ENCODE results near the gene MMAA.

The MMAA gene

GRCh38 chr4:145670422-145670821, 51.2 kb downstream of the MMAA start:
- no peak overlapping the region for H3K18ac ChIP-seq (ENCODE audit: low read length)
- H3K4me3 ChIP-seq (ENCODE audit: low read length in 2 of 2): no peak overlapping the region
- H3K23ac ChIP-seq (ENCODE audit: low read depth, low read length, poor library complexity): no peak overlapping the region
- H2BK12ac ChIP-seq (ENCODE audit: low read length): no peak overlapping the region
- no peaks in the 10 kb centered on the region for H3K36me3 ChIP-seq (replicated peaks in 1 of 2; ENCODE audit: control insufficient read depth in 2 of 2, insufficient read depth in 2 of 2, low read length in 2 of 2)
- H3K27ac ChIP-seq (replicated peaks; ENCODE audit: low read length): no peak overlapping the region
- no peaks in the 10 kb centered on the region for H3K27me3 ChIP-seq (ENCODE audit: control insufficient read depth in 3 of 3, insufficient read depth in 3 of 3, low read depth in 1 of 3, low read length in 3 of 3)
- H3K9ac ChIP-seq (ENCODE audit: low read depth, low read length, poor library complexity): no peak overlapping the region
- H2BK15ac ChIP-seq (ENCODE audit: low read length): no peak overlapping the region
- DNase-seq (ENCODE audit: low spot score): no peak
- no peak overlapping the region for H3K4me2 ChIP-seq (ENCODE audit: insufficient read depth, low read length, poor library complexity, severe bottlenecking)
- H4K8ac ChIP-seq (ENCODE audit: low read depth, low read length): no peak overlapping the region
- no peaks in the 10 kb centered on the region for H3K79me1 ChIP-seq (ENCODE audit: low read depth, low read length)
- H4K91ac ChIP-seq (ENCODE audit: low read depth, low read length, poor library complexity): no peak overlapping the region
- H2AK5ac ChIP-seq (ENCODE audit: low read depth, low read length): no peak overlapping the region
- no peak overlapping the region for H2BK120ac ChIP-seq (ENCODE audit: low read depth, low read length)
- H3K4ac ChIP-seq (ENCODE audit: low read length): no peak overlapping the region
- peaks cover 0 to 3% of the 10 kb centered on the region in 2 donors for H3K9me3 ChIP-seq (replicated peaks in 1 of 2; ENCODE audit: control insufficient read depth in 2 of 2, insufficient read depth in 1 of 2, low read depth in 1 of 2, low read length in 2 of 2)
- H2BK5ac ChIP-seq (ENCODE audit: low read length): no peak overlapping the region
- H2AFZ ChIP-seq (ENCODE audit: low read length): no peak overlapping the region
- peaks cover 1 to 4% of the 10 kb centered on the region in 2 donors for H3K4me1 ChIP-seq (ENCODE audit: control insufficient read depth in 2 of 2, insufficient read depth in 1 of 2, low read depth in 1 of 2, low read length in 2 of 2)
- no peak overlapping the region for H3K14ac ChIP-seq (ENCODE audit: low read length)

- H3K27ac ChIP-seq (replicated peaks; ENCODE audit: low read length): peak overlapping the region; percentile 22
- no peak for DNase-seq (ENCODE audit: low spot score)
- no peak overlapping the region for H4K8ac ChIP-seq (ENCODE audit: low read depth, low read length)
- no peak overlapping the region for H2BK120ac ChIP-seq (ENCODE audit: low read depth, low read length)
- H2BK12ac ChIP-seq (ENCODE audit: low read length): no peak overlapping the region
- no peak overlapping the region for H3K18ac ChIP-seq (ENCODE audit: low read length)
- no peak overlapping the region for H4K91ac ChIP-seq (ENCODE audit: low read depth, low read length, poor library complexity)
- no peak overlapping the region for H2AK5ac ChIP-seq (ENCODE audit: low read depth, low read length)
- H3K23ac ChIP-seq (ENCODE audit: low read depth, low read length, poor library complexity): no peak overlapping the region
- no peak overlapping the region for H2BK5ac ChIP-seq (ENCODE audit: low read length)
- H3K4ac ChIP-seq (ENCODE audit: low read length): no peak overlapping the region
- WGBS, 2 donors (ENCODE audit: extremely low coverage in 2 of 2, insufficient read length in 2 of 2, insufficient replicate concordance in 1 of 2): no CpG with 5 or more reads among the region's 1 CpG
- H3K4me2 ChIP-seq (ENCODE audit: insufficient read depth, low read length, poor library complexity, severe bottlenecking): no peak overlapping the region
- H3K4me1 ChIP-seq (ENCODE audit: control insufficient read depth in 2 of 2, insufficient read depth in 1 of 2, low read depth in 1 of 2, low read length in 2 of 2): peaks cover 6% of the 10 kb centered on the region in 2 donors
- no peaks in the 10 kb centered on the region for H3K27me3 ChIP-seq (ENCODE audit: control insufficient read depth in 3 of 3, insufficient read depth in 3 of 3, low read depth in 1 of 3, low read length in 3 of 3)
- peaks cover 0 to 6% of the 10 kb centered on the region in 2 donors for H3K9me3 ChIP-seq (replicated peaks in 1 of 2; ENCODE audit: control insufficient read depth in 2 of 2, insufficient read depth in 1 of 2, low read depth in 1 of 2, low read length in 2 of 2)
- H2BK15ac ChIP-seq (ENCODE audit: low read length): no peak overlapping the region
- H3K14ac ChIP-seq (ENCODE audit: low read length): no peak overlapping the region
- H3K79me1 ChIP-seq (ENCODE audit: low read depth, low read length): no peaks in the 10 kb centered on the region
- H3K36me3 ChIP-seq (replicated peaks in 1 of 2; ENCODE audit: control insufficient read depth in 2 of 2, insufficient read depth in 2 of 2, low read length in 2 of 2): no peaks in the 10 kb centered on the region
- no peak overlapping the region for H3K4me3 ChIP-seq (ENCODE audit: low read length in 2 of 2)
- peak overlapping the region; percentile 25 for H2AFZ ChIP-seq (ENCODE audit: low read length)
- H3K9ac ChIP-seq (ENCODE audit: low read depth, low read length, poor library complexity): no peak overlapping the region
These were observed 60.3 kb downstream of the MMAA start for GRCh38 chr4:145679520-145679919.

GRCh38 chr4:145679991-145680455, 60.8 kb downstream of the MMAA start, which contains the start of gene C4orf51:
Gene C4orf51, plus strand, starts transcription at chr4:145680146. Its CDS starts 58 bp downstream, at chr4:145680204.
- no peak within 1 kb of the TSS for H3K4ac ChIP-seq (ENCODE audit: low read length)
- H3K9me3 ChIP-seq (replicated peaks in 1 of 2; ENCODE audit: control insufficient read depth in 2 of 2, insufficient read depth in 1 of 2, low read depth in 1 of 2, low read length in 2 of 2): peaks cover 0 to 6% of the 10 kb centered on the region in 2 donors
- H3K4me2 ChIP-seq (ENCODE audit: insufficient read depth, low read length, poor library complexity, severe bottlenecking): no peak within 1 kb of the TSS
- H2AFZ ChIP-seq (ENCODE audit: low read length): peak within 1 kb of the TSS; percentile 70
- no peak for DNase-seq (ENCODE audit: low spot score)
- no peak within 1 kb of the TSS for H2BK12ac ChIP-seq (ENCODE audit: low read length)
- H3K27ac ChIP-seq (replicated peaks; ENCODE audit: low read length): peak within 1 kb of the TSS; percentile 22
- H2BK5ac ChIP-seq (ENCODE audit: low read length): no peak within 1 kb of the TSS
- H3K79me1 ChIP-seq (ENCODE audit: low read depth, low read length): no peaks in the 10 kb centered on the region
- no peaks in the 10 kb centered on the region for H3K36me3 ChIP-seq (replicated peaks in 1 of 2; ENCODE audit: control insufficient read depth in 2 of 2, insufficient read depth in 2 of 2, low read length in 2 of 2)
- H3K23ac ChIP-seq (ENCODE audit: low read depth, low read length, poor library complexity): no peak within 1 kb of the TSS
- H3K4me3 ChIP-seq (ENCODE audit: low read length in 2 of 2): peak within 1 kb of the TSS in 1 of 2 donors; percentile 26
- peaks cover 6% of the 10 kb centered on the region in 2 donors for H3K4me1 ChIP-seq (ENCODE audit: control insufficient read depth in 2 of 2, insufficient read depth in 1 of 2, low read depth in 1 of 2, low read length in 2 of 2)
- no peak within 1 kb of the TSS for H4K8ac ChIP-seq (ENCODE audit: low read depth, low read length)
- no peak within 1 kb of the TSS for H3K9ac ChIP-seq (ENCODE audit: low read depth, low read length, poor library complexity)
- no peak within 1 kb of the TSS for H4K91ac ChIP-seq (ENCODE audit: low read depth, low read length, poor library complexity)
- no peak within 1 kb of the TSS for H2BK15ac ChIP-seq (ENCODE audit: low read length)
- WGBS, 2 donors (ENCODE audit: extremely low coverage in 2 of 2, insufficient read length in 2 of 2, insufficient replicate concordance in 1 of 2): no CpG with 5 or more reads among the region's 6 CpGs
- H2BK120ac ChIP-seq (ENCODE audit: low read depth, low read length): no peak within 1 kb of the TSS
- H3K27me3 ChIP-seq (ENCODE audit: control insufficient read depth in 3 of 3, insufficient read depth in 3 of 3, low read depth in 1 of 3, low read length in 3 of 3): no peaks in the 10 kb centered on the region
- H3K14ac ChIP-seq (ENCODE audit: low read length): no peak within 1 kb of the TSS
- no peak within 1 kb of the TSS for H2AK5ac ChIP-seq (ENCODE audit: low read depth, low read length)
- no peak within 1 kb of the TSS for H3K18ac ChIP-seq (ENCODE audit: low read length)

- Histone ChIP-seq H2BK5ac (ENCODE audit: low read length) (no peak overlapping the region), H3K4me1 (ENCODE audit: control insufficient read depth in 2 of 2, insufficient read depth in 1 of 2, low read depth in 1 of 2, low read length in 2 of 2) (peaks cover 6% of the 10 kb centered on the region in 2 donors), H4K91ac (ENCODE audit: low read depth, low read length, poor library complexity) (no peak overlapping the region), H3K4me3 (ENCODE audit: low read length in 2 of 2) (no peak overlapping the region), H3K79me1 (ENCODE audit: low read depth, low read length) (no peaks in the 10 kb centered on the region), H4K8ac (ENCODE audit: low read depth, low read length) (no peak overlapping the region), H2AK5ac (ENCODE audit: low read depth, low read length) (no peak overlapping the region), H3K4ac (ENCODE audit: low read length) (no peak overlapping the region), H3K36me3 (replicated peaks in 1 of 2; ENCODE audit: control insufficient read depth in 2 of 2, insufficient read depth in 2 of 2, low read length in 2 of 2) (no peaks in the 10 kb centered on the region), H3K18ac (ENCODE audit: low read length) (no peak overlapping the region), H3K14ac (ENCODE audit: low read length) (no peak overlapping the region), H2BK120ac (ENCODE audit: low read depth, low read length) (no peak overlapping the region), H3K9me3 (replicated peaks in 1 of 2; ENCODE audit: control insufficient read depth in 2 of 2, insufficient read depth in 1 of 2, low read depth in 1 of 2, low read length in 2 of 2) (peaks cover 0 to 11% of the 10 kb centered on the region in 2 donors), H3K27me3 (ENCODE audit: control insufficient read depth in 3 of 3, insufficient read depth in 3 of 3, low read depth in 1 of 3, low read length in 3 of 3) (no peaks in the 10 kb centered on the region), H2BK12ac (ENCODE audit: low read length) (no peak overlapping the region), H2BK15ac (ENCODE audit: low read length) (no peak overlapping the region), H3K23ac (ENCODE audit: low read depth, low read length, poor library complexity) (no peak overlapping the region), H2AFZ (ENCODE audit: low read length) (no peak overlapping the region), H3K4me2 (ENCODE audit: insufficient read depth, low read length, poor library complexity, severe bottlenecking) (no peak overlapping the region), H3K9ac (ENCODE audit: low read depth, low read length, poor library complexity) (no peak overlapping the region), H3K27ac (replicated peaks; ENCODE audit: low read length) (no peak overlapping the region)
- no peak for DNase-seq (ENCODE audit: low spot score)
- no CpG with 5 or more reads among the region's 1 CpG for WGBS, 2 donors (ENCODE audit: extremely low coverage in 2 of 2, insufficient read length in 2 of 2, insufficient replicate concordance in 1 of 2)
These were observed 61.7 kb downstream of the MMAA start for GRCh38 chr4:145680902-145681301.

Measured in neuronal stem cell (in vitro differentiated cells).